Hepatocyte (in vitro differentiated cells): ENCODE data around the gene SEMA3A. TPM values are rescaled to one million over a fixed set of nuclear protein-coding genes. Genes with fewer than 3 reads are reported as not detected.
"Not testable (repeated sequence)": the region's sequence is repeated elsewhere in the genome, so short reads cannot be mapped to it uniquely, and the experiment has no call there.

Experiments used
- DNase-seq: peaks from one replicate; pipeline ENCODE4 v3.0.0-alpha.2; 2016; ENCODE audit warnings: low spot score
- H2AFZ ChIP-seq: fragments of 200-600 bp; sonication (generic); 2 replicates; pipeline ENCODE4 v1.6.0; 2016; ENCODE audit warnings: antibody characterized with exemption, mild to moderate bottlenecking
- H3K27ac ChIP-seq: fragments of 200-600 bp; sonication (generic); 2 replicates; pipeline ENCODE4 v1.5.1; 2016; ENCODE audit warnings: mild to moderate bottlenecking
- H3K27me3 ChIP-seq: fragments of 200-600 bp; sonication (generic); 2 replicates; pipeline ENCODE4 v1.6.1; 2016
- H3K36me3 ChIP-seq: fragments of 200-600 bp; sonication (generic); replicated peaks from 2 replicates; pipeline ENCODE4 v1.5.1; 2016; ENCODE audit warnings: low read depth; ENCODE audit not compliant: insufficient read depth
- H3K4me1 ChIP-seq: fragments of 200-600 bp; sonication (generic); 2 replicates; pipeline ENCODE4 v1.5.1; 2016; ENCODE audit warnings: mild to moderate bottlenecking, moderate library complexity; ENCODE audit not compliant: insufficient read depth
- H3K4me2 ChIP-seq: fragments of 200-600 bp; sonication (generic); 2 replicates; pipeline ENCODE4 v1.6.0; 2016
- H3K4me3 ChIP-seq: fragments of 200-600 bp; sonication (generic); 2 replicates; pipeline ENCODE4 v1.5.1; 2016; ENCODE audit warnings: mild to moderate bottlenecking
- H3K79me2 ChIP-seq: fragments of 200-600 bp; sonication (generic); 2 replicates; pipeline ENCODE4 v1.6.0; 2017; ENCODE audit warnings: mild to moderate bottlenecking
- H3K9me2 ChIP-seq: fragments of 200-600 bp; sonication (generic); replicated peaks from 2 replicates; pipeline ENCODE4 v1.6.0; 2017; ENCODE audit warnings: mild to moderate bottlenecking; ENCODE audit not compliant: insufficient read depth
- H3K9me3 ChIP-seq: fragments of 200-600 bp; sonication (generic); 2 replicates; pipeline ENCODE4 v1.5.1; 2016; ENCODE audit warnings: low read depth, mild to moderate bottlenecking
- H4K20me1 ChIP-seq: fragments of 200-600 bp; sonication (generic); 2 replicates; pipeline ENCODE4 v1.6.0; 2016; ENCODE audit warnings: mild to moderate bottlenecking; ENCODE audit not compliant: insufficient read depth, poor library complexity, severe bottlenecking
- EZH2 ChIP-seq: fragments of 200-600 bp; sonication (generic); IDR thresholded peaks from 2 replicates; pipeline ENCODE4 v1.6.1; 2016; ENCODE audit warnings: antibody characterized with exemption, mild to moderate bottlenecking, borderline replicate concordance
- EZH2phosphoT487 ChIP-seq: fragments of 200-600 bp; sonication (generic); IDR thresholded peaks from one replicate; pipeline ENCODE4 v1.6.1; 2018; ENCODE audit warnings: antibody characterized with exemption, mild to moderate bottlenecking, low read depth, moderate library complexity; ENCODE audit not compliant: unreplicated experiment, severe bottlenecking
- WGBS: methylation state at CpG from one replicate; pipeline ENCODE4 v1.1.6; 2016; ENCODE audit warnings: low lambda C conversion rate; ENCODE audit errors: missing lambda C conversion rate; 5-methylcytosine and 5-hydroxymethylcytosine counted together
- polyA plus RNA-seq: library from polyadenylated mRNA; unstranded; fragments of >200 nt; fragmentation: Nextera tagmentation; extraction: Ambion mirVana; gene quantifications from 2 replicates; pipeline ENCODE4 v1.2.1, GENCODE V29; 2016
- total RNA-seq: library from RNA; depleted of rRNA; stranded (reverse); fragments of >200 nt; gene quantifications from 2 replicates; pipeline ENCODE4 v1.2.3, GENCODE V29; 2014
- TF ChIP-seq, protein P1 (sequence below): fragments of 200-600 bp; sonication (generic); IDR thresholded peaks from 2 replicates; pipeline ENCODE4 v1.5.1; 2016; ENCODE audit warnings: antibody characterized with exemption, mild to moderate bottlenecking; ENCODE audit not compliant: poor library complexity

SEMA3A gene
- total and polyA plus RNA-seq, 2 experiments from 2014 or later, result 19.3 to 64.6 TPM

- no peaks in the 10 kb centered on the region for H4K20me1 ChIP-seq
- H3K79me2 ChIP-seq, result peaks cover 6% of the 10 kb centered on the region
- H3K9me3 ChIP-seq, result no peaks in the 10 kb centered on the region
- no peak overlapping the region for H2AFZ ChIP-seq
- H3K36me3 ChIP-seq, result no peaks in the 10 kb centered on the region
- TF ChIP-seq, protein P1, sequence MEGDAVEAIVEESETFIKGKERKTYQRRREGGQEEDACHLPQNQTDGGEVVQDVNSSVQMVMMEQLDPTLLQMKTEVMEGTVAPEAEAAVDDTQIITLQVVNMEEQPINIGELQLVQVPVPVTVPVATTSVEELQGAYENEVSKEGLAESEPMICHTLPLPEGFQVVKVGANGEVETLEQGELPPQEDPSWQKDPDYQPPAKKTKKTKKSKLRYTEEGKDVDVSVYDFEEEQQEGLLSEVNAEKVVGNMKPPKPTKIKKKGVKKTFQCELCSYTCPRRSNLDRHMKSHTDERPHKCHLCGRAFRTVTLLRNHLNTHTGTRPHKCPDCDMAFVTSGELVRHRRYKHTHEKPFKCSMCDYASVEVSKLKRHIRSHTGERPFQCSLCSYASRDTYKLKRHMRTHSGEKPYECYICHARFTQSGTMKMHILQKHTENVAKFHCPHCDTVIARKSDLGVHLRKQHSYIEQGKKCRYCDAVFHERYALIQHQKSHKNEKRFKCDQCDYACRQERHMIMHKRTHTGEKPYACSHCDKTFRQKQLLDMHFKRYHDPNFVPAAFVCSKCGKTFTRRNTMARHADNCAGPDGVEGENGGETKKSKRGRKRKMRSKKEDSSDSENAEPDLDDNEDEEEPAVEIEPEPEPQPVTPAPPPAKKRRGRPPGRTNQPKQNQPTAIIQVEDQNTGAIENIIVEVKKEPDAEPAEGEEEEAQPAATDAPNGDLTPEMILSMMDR, result no peak
- TF ChIP-seq EZH2, result no peak
- TF ChIP-seq EZH2phosphoT487, result no peak
- 38% methylated on average over 1 of the region's 1 CpG for WGBS
- no peak for DNase-seq
- H3K27ac ChIP-seq, result no peak overlapping the region
- H3K4me1 ChIP-seq, result no peaks in the 10 kb centered on the region
- H3K4me3 ChIP-seq, result no peak overlapping the region
- H3K27me3 ChIP-seq, result no peaks in the 10 kb centered on the region
- no peak overlapping the region for H3K4me2 ChIP-seq
- no peaks in the 10 kb centered on the region for H3K9me2 ChIP-seq
These were observed 125.6 kb downstream of the SEMA3A start for GRCh38 chr7:84069033-84069432.

GRCh38 chr7:84062489-84062901 lies 132.1 kb downstream of the SEMA3A start:
- not testable (repeated sequence) for H3K9me3 ChIP-seq, H2AFZ ChIP-seq, H3K36me3 ChIP-seq, H3K27me3 ChIP-seq, H4K20me1 ChIP-seq, DNase-seq, H3K4me2 ChIP-seq, H3K79me2 ChIP-seq, H3K4me3 ChIP-seq, H3K9me2 ChIP-seq, H3K27ac ChIP-seq, H3K4me1 ChIP-seq
- WGBS, result 95% methylated on average over 27 of the region's 28 CpGs

DNA sequence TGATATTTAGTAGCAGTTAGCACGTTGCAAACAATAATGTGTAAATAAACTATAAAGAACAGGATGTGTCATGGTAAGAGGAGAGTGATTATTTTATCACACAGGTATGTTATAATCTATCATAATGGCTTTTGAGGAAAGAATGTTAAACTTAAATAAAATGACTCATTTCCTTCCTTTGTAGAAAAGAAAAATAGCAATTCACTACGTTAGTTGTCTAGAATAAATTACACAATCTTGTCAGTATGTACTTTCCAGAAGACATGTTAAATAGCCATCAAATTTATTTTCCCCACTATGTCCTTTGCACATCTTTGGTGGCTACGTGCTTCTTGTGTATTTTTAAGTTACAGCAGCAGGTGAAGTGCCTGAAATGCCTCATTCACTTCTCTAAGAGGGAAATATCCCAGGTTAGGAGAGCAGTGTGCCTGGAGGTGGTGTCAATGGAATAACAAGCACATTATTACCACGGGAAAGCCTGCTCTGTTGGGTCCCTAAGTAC lies 133.8 kb downstream of the SEMA3A start:
- Histone ChIP-seq H3K9me2 (no peaks in the 10 kb centered on the region), H3K27me3 (no peaks in the 10 kb centered on the region), H4K20me1 (no peaks in the 10 kb centered on the region), H2AFZ (no peak overlapping the region), H3K9me3 (no peaks in the 10 kb centered on the region), H3K4me1 (peaks cover 14% of the 10 kb centered on the region), H3K27ac (peak overlapping the region; percentile 52), H3K4me2 (no peak overlapping the region), H3K4me3 (no peak overlapping the region), H3K79me2 (no peaks in the 10 kb centered on the region), H3K36me3 (peaks cover 4% of the 10 kb centered on the region)
- no peak for TF ChIP-seq EZH2phosphoT487
- TF ChIP-seq, protein P1, result no peak
- WGBS, result 57% methylated on average over 4 of the region's 4 CpGs
- DNase-seq, result no peak

- TF ChIP-seq EZH2phosphoT487 (no peak), EZH2 (no peak)
- TF ChIP-seq, protein P1, result no peak
- Histone ChIP-seq H3K9me3 (no peaks in the 10 kb centered on the region), H2AFZ (no peak overlapping the region), H4K20me1 (no peaks in the 10 kb centered on the region), H3K27ac (peak overlapping the region; percentile 42), H3K79me2 (no peaks in the 10 kb centered on the region), H3K9me2 (no peaks in the 10 kb centered on the region), H3K4me2 (no peak overlapping the region), H3K36me3 (peaks cover 4% of the 10 kb centered on the region), H3K27me3 (no peaks in the 10 kb centered on the region), H3K4me3 (no peak overlapping the region), H3K4me1 (peaks cover 14% of the 10 kb centered on the region)
- DNase-seq, result no peak
- 97% methylated on average over 1 of the region's 1 CpG for WGBS
These were observed 134.6 kb downstream of the SEMA3A start for GRCh38 chr7:84060000-84060399.
